NCI-H526 (cell line): ENCODE data around the gene TNNC1.

Source experiments
- DNase-seq, 2 experiments: peaks; one replicate each; lab custom pipeline; 2025; lab: John Stamatoyannopoulos, UW

TNNC1 gene

DNA sequence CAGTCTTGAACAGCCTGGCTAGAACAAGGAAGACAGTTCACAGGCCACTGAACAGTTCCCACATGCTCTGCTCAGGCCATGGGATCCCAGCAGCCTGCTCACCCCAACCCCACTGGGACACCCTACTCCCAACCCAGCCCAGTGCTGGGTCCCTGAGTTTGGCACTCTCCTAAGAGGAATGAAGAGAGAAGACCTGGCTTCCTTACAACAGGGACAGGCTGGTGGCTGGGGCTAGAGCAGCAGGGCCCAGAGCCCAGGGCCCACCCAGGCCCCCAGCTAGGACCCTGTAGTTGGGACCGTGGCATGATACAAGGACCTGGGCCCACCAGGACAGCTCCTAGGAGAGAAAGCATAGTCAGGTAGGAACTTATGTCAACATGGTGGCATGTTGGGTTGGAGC lies 52.3 kb downstream of the TNNC1 start:
- DNase-seq, result no peak
